ENCODE data around the gene CHD1. TPM values are rescaled to one million over a fixed set of nuclear protein-coding genes. Genes with fewer than 3 reads are reported as not detected.
A peak's percentile ranks its signal among the peaks of the same experiment; 100 is the strongest.

Gene CHD1
- 34.2 TPM for total RNA-seq (ENCODE audit: unreplicated experiment)
- long read RNA-seq, partial matches to known transcripts: 11 of 11 reads
- long read RNA-seq, other reads (novel, unspliced or antisense): 0 of 11 reads

DNA sequence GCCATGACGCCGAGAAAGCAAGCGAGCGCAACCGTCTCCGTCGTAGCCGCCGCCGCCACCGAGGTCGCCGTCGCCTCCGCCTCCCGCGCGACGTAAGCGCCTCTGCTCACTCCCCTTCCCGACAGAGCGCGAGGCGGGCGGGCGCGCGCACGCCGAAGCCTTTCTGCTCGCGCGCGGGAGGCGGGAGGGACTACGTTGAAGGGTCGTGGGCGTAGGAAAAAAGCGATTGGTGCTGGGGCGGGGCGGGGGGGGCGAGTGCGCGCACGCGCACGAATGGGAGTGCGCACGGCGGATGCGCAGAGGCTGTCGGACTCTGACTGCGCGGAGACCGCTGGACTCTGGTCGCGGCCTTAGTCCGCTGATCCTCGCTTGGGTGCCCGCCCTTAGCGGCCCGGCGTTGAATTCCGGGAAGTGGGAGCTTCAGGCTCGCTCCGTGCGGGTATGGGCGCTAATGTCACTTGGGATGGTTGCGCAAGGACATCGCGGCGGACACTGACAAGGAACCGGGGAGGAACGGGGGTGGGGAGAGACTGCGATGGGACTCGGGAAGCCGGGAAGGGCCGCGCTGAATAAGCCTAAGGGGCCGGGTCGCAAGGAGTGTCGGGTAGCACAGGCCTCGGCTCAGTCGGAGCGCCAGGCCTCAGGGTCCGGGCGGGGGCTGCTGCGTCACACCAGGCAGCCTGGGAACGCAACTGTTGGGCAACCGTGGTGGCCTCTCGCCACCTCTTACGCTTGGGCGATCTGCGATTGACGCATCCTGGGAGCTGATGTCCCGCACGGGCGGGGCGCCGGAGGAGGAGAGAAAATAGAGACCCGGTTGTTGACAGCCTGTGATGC lies at the start of gene CHD1:
TSS of gene CHD1 (minus strand) at position 135 of the 837 bp plus-strand sequence. CDS start 2,621 bp downstream, outside the sequence.
- Mint-ChIP-seq H3K4me3 (ENCODE audit: unreplicated experiment) (peak within 1 kb of the TSS; percentile 96), H3K27me3 (ENCODE audit: unreplicated experiment) (peaks cover 10% of the 10 kb centered on the region), H3K36me3 (ENCODE audit: unreplicated experiment) (no peaks in the 10 kb centered on the region), H3K27ac (ENCODE audit: unreplicated experiment) (peak within 1 kb of the TSS; percentile 95), H3K4me1 (ENCODE audit: low read depth, unreplicated experiment) (peaks cover 2% of the 10 kb centered on the region), H3K9me3 (ENCODE audit: unreplicated experiment) (peaks cover 12% of the 10 kb centered on the region)
- TF ChIP-seq, protein P1, sequence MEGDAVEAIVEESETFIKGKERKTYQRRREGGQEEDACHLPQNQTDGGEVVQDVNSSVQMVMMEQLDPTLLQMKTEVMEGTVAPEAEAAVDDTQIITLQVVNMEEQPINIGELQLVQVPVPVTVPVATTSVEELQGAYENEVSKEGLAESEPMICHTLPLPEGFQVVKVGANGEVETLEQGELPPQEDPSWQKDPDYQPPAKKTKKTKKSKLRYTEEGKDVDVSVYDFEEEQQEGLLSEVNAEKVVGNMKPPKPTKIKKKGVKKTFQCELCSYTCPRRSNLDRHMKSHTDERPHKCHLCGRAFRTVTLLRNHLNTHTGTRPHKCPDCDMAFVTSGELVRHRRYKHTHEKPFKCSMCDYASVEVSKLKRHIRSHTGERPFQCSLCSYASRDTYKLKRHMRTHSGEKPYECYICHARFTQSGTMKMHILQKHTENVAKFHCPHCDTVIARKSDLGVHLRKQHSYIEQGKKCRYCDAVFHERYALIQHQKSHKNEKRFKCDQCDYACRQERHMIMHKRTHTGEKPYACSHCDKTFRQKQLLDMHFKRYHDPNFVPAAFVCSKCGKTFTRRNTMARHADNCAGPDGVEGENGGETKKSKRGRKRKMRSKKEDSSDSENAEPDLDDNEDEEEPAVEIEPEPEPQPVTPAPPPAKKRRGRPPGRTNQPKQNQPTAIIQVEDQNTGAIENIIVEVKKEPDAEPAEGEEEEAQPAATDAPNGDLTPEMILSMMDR (IDR thresholded peaks at IDR 0.05; ENCODE audit: partially characterized antibody, unreplicated experiment): no peak
- peak; percentile 92 for DNase-seq

DNA sequence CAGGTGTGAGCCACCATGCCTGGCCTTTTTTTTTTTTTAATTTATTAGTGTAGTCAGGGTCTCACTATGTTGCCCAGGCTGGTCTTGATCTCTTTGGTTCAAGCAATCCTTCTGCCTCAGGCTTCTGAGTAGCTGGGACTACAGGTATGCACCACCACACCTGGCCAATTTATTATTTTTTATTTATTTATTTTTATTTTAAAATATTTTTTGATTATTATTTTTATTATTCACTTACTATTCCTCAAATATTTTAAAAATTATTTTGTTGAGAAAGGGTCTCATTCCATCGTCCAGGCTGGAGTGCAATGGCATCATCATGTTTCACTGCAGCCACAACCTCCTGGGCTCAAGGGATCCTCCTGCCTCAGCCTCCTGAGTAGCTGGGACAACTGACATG lies 49.7 kb upstream of the CHD1 start:
- Mint-ChIP-seq H3K27ac (ENCODE audit: unreplicated experiment) (no peak overlapping the region), H3K36me3 (ENCODE audit: unreplicated experiment) (no peaks in the 10 kb centered on the region), H3K27me3 (ENCODE audit: unreplicated experiment) (no peaks in the 10 kb centered on the region), H3K9me3 (ENCODE audit: unreplicated experiment) (no peaks in the 10 kb centered on the region), H3K4me1 (ENCODE audit: low read depth, unreplicated experiment) (peaks cover 5% of the 10 kb centered on the region), H3K4me3 (ENCODE audit: unreplicated experiment) (no peak overlapping the region)
- no peak for DNase-seq
- TF ChIP-seq, protein P1 (IDR thresholded peaks at IDR 0.05; ENCODE audit: partially characterized antibody, unreplicated experiment): no peak

- no peaks in the 10 kb centered on the region for H3K36me3 Mint-ChIP-seq (ENCODE audit: unreplicated experiment)
- no peaks in the 10 kb centered on the region for H3K9me3 Mint-ChIP-seq (ENCODE audit: unreplicated experiment)
- no peak for DNase-seq
- H3K27ac Mint-ChIP-seq (ENCODE audit: unreplicated experiment): no peak overlapping the region
- no peak overlapping the region for H3K4me3 Mint-ChIP-seq (ENCODE audit: unreplicated experiment)
- no peaks in the 10 kb centered on the region for H3K27me3 Mint-ChIP-seq (ENCODE audit: unreplicated experiment)
- TF ChIP-seq, protein P1 (IDR thresholded peaks at IDR 0.05; ENCODE audit: partially characterized antibody, unreplicated experiment): no peak
- H3K4me1 Mint-ChIP-seq (ENCODE audit: low read depth, unreplicated experiment): peaks cover 3% of the 10 kb centered on the region
Observed at GRCh38 chr5:98977723-98978122, 48.9 kb upstream of the CHD1 start.

GRCh38 chr5:98975682-98976407 lies 47.0 kb upstream of the CHD1 start:
- DNase-seq: no peak
- H3K4me1 Mint-ChIP-seq (ENCODE audit: low read depth, unreplicated experiment): peaks cover 3% of the 10 kb centered on the region
- H3K9me3 Mint-ChIP-seq (ENCODE audit: unreplicated experiment): no peaks in the 10 kb centered on the region
- no peak overlapping the region for H3K4me3 Mint-ChIP-seq (ENCODE audit: unreplicated experiment)
- H3K27me3 Mint-ChIP-seq (ENCODE audit: unreplicated experiment): no peaks in the 10 kb centered on the region
- no peaks in the 10 kb centered on the region for H3K36me3 Mint-ChIP-seq (ENCODE audit: unreplicated experiment)
- TF ChIP-seq, protein P1 (IDR thresholded peaks at IDR 0.05; ENCODE audit: partially characterized antibody, unreplicated experiment): no peak
- H3K27ac Mint-ChIP-seq (ENCODE audit: unreplicated experiment): no peak overlapping the region
